ENCODE data around the gene XRCC6.

The XRCC6 gene

GRCh38 chr22:41681616-41682015, 60.5 kb downstream of the XRCC6 start:
- H2AFZ ChIP-seq (ENCODE audit: low read length) = no peak overlapping the region
- peak overlapping the region; percentile 72 for H3K9ac ChIP-seq (ENCODE audit: low read depth, low read length, poor library complexity, severe bottlenecking)

GRCh38 chr22:41682033-41682807, 61.1 kb downstream of the XRCC6 start:
- Histone ChIP-seq H3K36me3 (ENCODE audit: insufficient read depth, low read length) (peaks cover 28% of the 10 kb centered on the region; the same call in 1 of the 2 replicates), H3K4me1 (ENCODE audit: insufficient read depth, low read length, poor library complexity, severe bottlenecking) (peaks cover 2% of the 10 kb centered on the region), H3K79me2 (ENCODE audit: insufficient read depth, low read length) (peaks cover 87% of the 10 kb centered on the region), H4K20me1 (ENCODE audit: insufficient read depth, low read length, poor library complexity, severe bottlenecking) (peaks cover 42% of the 10 kb centered on the region), H3K4me3 (ENCODE audit: low read length, poor library complexity, severe bottlenecking) (peak overlapping the region; percentile 85), H3K4me2 (ENCODE audit: low read depth, low read length, poor library complexity, severe bottlenecking) (peak overlapping the region; percentile 69), H3K9ac (ENCODE audit: low read depth, low read length, poor library complexity, severe bottlenecking) (peak overlapping the region; percentile 72), H2AFZ (ENCODE audit: low read length) (peak overlapping the region; percentile 87; the same call in 1 of the 2 replicates), H3K9me2 (replicated peaks; ENCODE audit: low read depth, low read length) (no peaks in the 10 kb centered on the region), H3K9me3 (ENCODE audit: insufficient read depth, low read depth, low read length) (no peaks in the 10 kb centered on the region), H3F3A (ENCODE audit: low read depth) (no peaks in the 10 kb centered on the region), H3K27me3 (ENCODE audit: insufficient read depth, low read length, poor library complexity, severe bottlenecking) (no peaks in the 10 kb centered on the region)
- no peak for TF ChIP-seq EZH2phosphoT487 (IDR thresholded peaks at IDR 0.05; ENCODE audit: borderline replicate concordance)
- no peak for TF ChIP-seq CTCF (conservative IDR thresholded peaks at IDR 0.05; ENCODE audit: low read length)

More at GRCh38 chr22:41681616-41682015, 60.5 kb downstream of the XRCC6 start:
- Histone ChIP-seq H3K4me1 (ENCODE audit: insufficient read depth, low read length, poor library complexity, severe bottlenecking) (no peaks in the 10 kb centered on the region), H3K9me3 (ENCODE audit: insufficient read depth, low read depth, low read length) (no peaks in the 10 kb centered on the region), H3K27me3 (ENCODE audit: insufficient read depth, low read length, poor library complexity, severe bottlenecking) (no peaks in the 10 kb centered on the region), H3K4me2 (ENCODE audit: low read depth, low read length, poor library complexity, severe bottlenecking) (peak overlapping the region; percentile 69), H3K9me2 (replicated peaks; ENCODE audit: low read depth, low read length) (no peaks in the 10 kb centered on the region), H3F3A (ENCODE audit: low read depth) (no peaks in the 10 kb centered on the region), H3K4me3 (ENCODE audit: low read length, poor library complexity, severe bottlenecking) (peak overlapping the region; percentile 85), H3K36me3 (ENCODE audit: insufficient read depth, low read length) (peaks cover 30% of the 10 kb centered on the region; the same call in 1 of the 2 replicates), H4K20me1 (ENCODE audit: insufficient read depth, low read length, poor library complexity, severe bottlenecking) (peaks cover 39% of the 10 kb centered on the region), H3K79me2 (ENCODE audit: insufficient read depth, low read length) (peaks cover 81% of the 10 kb centered on the region)
- TF ChIP-seq CTCF (conservative IDR thresholded peaks at IDR 0.05; ENCODE audit: low read length) = no peak
- no peak for TF ChIP-seq EZH2phosphoT487 (IDR thresholded peaks at IDR 0.05; ENCODE audit: borderline replicate concordance)

- Histone ChIP-seq H3K4me1 (ENCODE audit: insufficient read depth, low read length, poor library complexity, severe bottlenecking) (peaks cover 7% of the 10 kb centered on the region), H3K4me2 (ENCODE audit: low read depth, low read length, poor library complexity, severe bottlenecking) (peak overlapping the region; percentile 69), H3K9ac (ENCODE audit: low read depth, low read length, poor library complexity, severe bottlenecking) (peak overlapping the region; percentile 72), H3K4me3 (ENCODE audit: low read length, poor library complexity, severe bottlenecking) (peak overlapping the region; percentile 85), H3K9me2 (replicated peaks; ENCODE audit: low read depth, low read length) (no peaks in the 10 kb centered on the region), H3K36me3 (ENCODE audit: insufficient read depth, low read length) (peaks cover 23% of the 10 kb centered on the region; the same call in 1 of the 2 replicates), H2AFZ (ENCODE audit: low read length) (no peak overlapping the region), H3F3A (ENCODE audit: low read depth) (no peaks in the 10 kb centered on the region), H4K20me1 (ENCODE audit: insufficient read depth, low read length, poor library complexity, severe bottlenecking) (peaks cover 42% of the 10 kb centered on the region), H3K79me2 (ENCODE audit: insufficient read depth, low read length) (peaks cover 91% of the 10 kb centered on the region), H3K27me3 (ENCODE audit: insufficient read depth, low read length, poor library complexity, severe bottlenecking) (no peaks in the 10 kb centered on the region), H3K9me3 (ENCODE audit: insufficient read depth, low read depth, low read length) (no peaks in the 10 kb centered on the region)
- no peak for TF ChIP-seq EZH2phosphoT487 (IDR thresholded peaks at IDR 0.05; ENCODE audit: borderline replicate concordance)
- no peak for TF ChIP-seq CTCF (conservative IDR thresholded peaks at IDR 0.05; ENCODE audit: low read length)
These were observed 62.0 kb downstream of the XRCC6 start for GRCh38 chr22:41683052-41683451.

Data from Loucy (cell line).